ENCODE results near the gene PIGB. TPM values are rescaled to one million over a fixed set of nuclear protein-coding genes. Genes with fewer than 3 reads are reported as not detected.

Gene PIGB
- total and polyA plus RNA-seq, 2 of the 4 experiments (the other 2 are of a cell fraction) = 9.2 to 11.8 TPM

- intact Hi-C loops (cut with micrococcal nuclease) = no loop called here
Measured at GRCh38 chr15:55320963-55321362, 1.9 kb downstream of the PIGB start.

More at GRCh38 chr15:55320963-55321362, 1.9 kb downstream of the PIGB start:
- H3K9me3 ChIP-seq (ENCODE audit: control insufficient read depth, insufficient read depth, low read length) = no peaks in the 10 kb centered on the region
- no peak overlapping the region for H3K23ac ChIP-seq (ENCODE audit: low read depth, low read length)
- peaks cover 12 to 34% of the 10 kb centered on the region in 2 experiments for H3K79me1 ChIP-seq (ENCODE audit: low read depth in 1 of 2, low read length in 2 of 2)
- no peak overlapping the region for H3K4ac ChIP-seq (ENCODE audit: low read depth, low read length)
- no peak overlapping the region for H2AFZ ChIP-seq (replicated peaks; ENCODE audit: low read length, poor library complexity)
- in situ Hi-C loops (cut with MboI; ENCODE audit: low sequenced_read_pairs) = no loop called here
- H4K8ac ChIP-seq (ENCODE audit: low read depth in 2 of 2, low read length in 2 of 2) = no peak overlapping the region
- no peak overlapping the region for H2BK20ac ChIP-seq (ENCODE audit: low read depth, low read length)
- no peaks in the 10 kb centered on the region for H3K27me3 ChIP-seq (ENCODE audit: control insufficient read depth, insufficient read depth, low read length)
- TF ChIP-seq MXI1 (IDR thresholded peaks at IDR 0.05; ENCODE audit: borderline replicate concordance, low read depth, low read length) (no peak), RAD21 (IDR thresholded peaks at IDR 0.05; ENCODE audit: low read length) (no peak), NFE2L2 (IDR thresholded peaks at IDR 0.05; ENCODE audit: low read depth, low read length) (no peak), MAFK (IDR thresholded peaks at IDR 0.05; ENCODE audit: low read depth, low read length) (no peak), SMC3 (IDR thresholded peaks at IDR 0.05; ENCODE audit: low read depth, low read length) (no peak), CTCF (conservative IDR thresholded peaks at IDR 0.05; ENCODE audit: low read depth, low read length) (no peak), CEBPB (IDR thresholded peaks at IDR 0.05; ENCODE audit: low read depth, low read length) (no peak), RCOR1 (IDR thresholded peaks at IDR 0.05; ENCODE audit: insufficient replicate concordance, low read length) (no peak), RFX5 (IDR thresholded peaks at IDR 0.05; ENCODE audit: low read depth, low read length) (no peak), BHLHE40 (IDR thresholded peaks at IDR 0.05; ENCODE audit: low read depth, low read length) (no peak), FOS (IDR thresholded peaks at IDR 0.05; ENCODE audit: low read depth, low read length) (no peak), MAZ (IDR thresholded peaks at IDR 0.05; ENCODE audit: borderline replicate concordance, low read depth, low read length) (no peak), POLR2A (IDR thresholded peaks at IDR 0.05; ENCODE audit: low read depth, low read length) (no peak)
- TF ChIP-seq, protein P1, sequence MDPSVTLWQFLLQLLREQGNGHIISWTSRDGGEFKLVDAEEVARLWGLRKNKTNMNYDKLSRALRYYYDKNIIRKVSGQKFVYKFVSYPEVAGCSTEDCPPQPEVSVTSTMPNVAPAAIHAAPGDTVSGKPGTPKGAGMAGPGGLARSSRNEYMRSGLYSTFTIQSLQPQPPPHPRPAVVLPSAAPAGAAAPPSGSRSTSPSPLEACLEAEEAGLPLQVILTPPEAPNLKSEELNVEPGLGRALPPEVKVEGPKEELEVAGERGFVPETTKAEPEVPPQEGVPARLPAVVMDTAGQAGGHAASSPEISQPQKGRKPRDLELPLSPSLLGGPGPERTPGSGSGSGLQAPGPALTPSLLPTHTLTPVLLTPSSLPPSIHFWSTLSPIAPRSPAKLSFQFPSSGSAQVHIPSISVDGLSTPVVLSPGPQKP (IDR thresholded peaks at IDR 0.05; ENCODE audit: borderline replicate concordance, low read depth, low read length) = no peak
- TF ChIP-seq, protein P2, sequence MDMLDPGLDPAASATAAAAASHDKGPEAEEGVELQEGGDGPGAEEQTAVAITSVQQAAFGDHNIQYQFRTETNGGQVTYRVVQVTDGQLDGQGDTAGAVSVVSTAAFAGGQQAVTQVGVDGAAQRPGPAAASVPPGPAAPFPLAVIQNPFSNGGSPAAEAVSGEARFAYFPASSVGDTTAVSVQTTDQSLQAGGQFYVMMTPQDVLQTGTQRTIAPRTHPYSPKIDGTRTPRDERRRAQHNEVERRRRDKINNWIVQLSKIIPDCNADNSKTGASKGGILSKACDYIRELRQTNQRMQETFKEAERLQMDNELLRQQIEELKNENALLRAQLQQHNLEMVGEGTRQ (IDR thresholded peaks at IDR 0.05; ENCODE audit: low read depth, low read length) = no peak
- H3K4me3 ChIP-seq (ENCODE audit: insufficient read depth, low read depth, low read length) = no peak overlapping the region
- H2AK5ac ChIP-seq (ENCODE audit: low read depth, low read length) = no peak overlapping the region
- ATAC-seq (ENCODE audit: low read depth) = no peak
- H3K27ac ChIP-seq (ENCODE audit: insufficient read depth, low read length) = no peak overlapping the region
- H2AK9ac ChIP-seq (replicated peaks; ENCODE audit: low read depth, low read length, poor library complexity) = no peak overlapping the region
- H3K36me3 ChIP-seq (ENCODE audit: control insufficient read depth, insufficient read depth, low read length) = 0 out of 2 replicates have a peak, but pooled peaks cover 1% of the 10 kb centered on the region
- no peak overlapping the region for H4K91ac ChIP-seq (ENCODE audit: insufficient read depth, low read depth, low read length)
- no peak overlapping the region for H3K9ac ChIP-seq (ENCODE audit: low read depth, low read length)
- H3K14ac ChIP-seq (replicated peaks; ENCODE audit: low read depth, low read length) = no peak overlapping the region
- no peak overlapping the region for H3K4me2 ChIP-seq (ENCODE audit: low read depth, low read length)
- H4K20me1 ChIP-seq (ENCODE audit: insufficient read depth, low read length) = no peaks in the 10 kb centered on the region
- no TSS peak for BruUV-seq (replicated peaks)
- no peak overlapping the region for H3K18ac ChIP-seq (ENCODE audit: low read depth, low read length)
- H4K5ac ChIP-seq (ENCODE audit: low read depth, low read length) = no peak overlapping the region
- H2BK120ac ChIP-seq (ENCODE audit: low read depth, low read length) = no peak overlapping the region
- no peak for DNase-seq
- WGBS, 2 experiments (ENCODE audit: extremely low coverage in 2 of 2, insufficient read length in 1 of 2) = no CpG with 5 or more reads among the region's 1 CpG
- ChIA-PET POLR2A (ENCODE audit: unreplicated experiment) (no interaction called here), CTCF (no interaction called here)
- H3K56ac ChIP-seq (ENCODE audit: extremely low read depth, insufficient read depth, low read length) = no peak overlapping the region
- dilution Hi-C loops (cut with HindIII; ENCODE audit: low sequenced_read_pairs, unreplicated experiment) = no loop called here
- no peaks in the 10 kb centered on the region for H3K9me1 ChIP-seq (ENCODE audit: insufficient read depth, low read length)
- H3K4me1 ChIP-seq (ENCODE audit: control insufficient read depth, insufficient read depth, low read length) = peaks cover 2% of the 10 kb centered on the region; the same call in 1 of the 2 replicates
- H2BK5ac ChIP-seq (ENCODE audit: low read depth, low read length, poor library complexity, severe bottlenecking) = no peak overlapping the region
- H2BK15ac ChIP-seq (ENCODE audit: low read depth, low read length) = no peak overlapping the region

Measured in IMR-90 (cell line).